Measurements from ENCODE around the gene TOX4. TPM values are rescaled to one million over a fixed set of nuclear protein-coding genes. Genes with fewer than 3 reads are reported as not detected.

Gene TOX4
- total and polyA plus RNA-seq, 2 of the 8 experiments (the other 6 are each of a cell fraction or from before 2014, with no cell fraction given) = 51.5 to 58.3 TPM

- no peak for TF ChIP-seq CHD7 (IDR thresholded peaks at IDR 0.05; ENCODE audit: insufficient replicate concordance, low read length)
- TF ChIP-seq SIN3A (conservative IDR thresholded peaks at IDR 0.05 in 1 of 2, IDR thresholded peaks at IDR 0.05 in 1 of 2; ENCODE audit: low read depth in 1 of 2, low read length in 2 of 2) = no peak
- no peak for TF ChIP-seq YY1 (IDR thresholded peaks at IDR 0.05; ENCODE audit: low read depth, low read length)
- no peak for TF ChIP-seq MAX (IDR thresholded peaks at IDR 0.05)
- no peak for TF ChIP-seq CTBP2 (IDR thresholded peaks at IDR 0.05; ENCODE audit: borderline replicate concordance, insufficient read depth, insufficient read length, low read length)
- no peak for TF ChIP-seq BCL11A (IDR thresholded peaks at IDR 0.05; ENCODE audit: low read depth in 2 of 2, low read length in 2 of 2)
- no peak for TF ChIP-seq ATF2 (IDR thresholded peaks at IDR 0.05; ENCODE audit: low read length)
Measured at GRCh38 chr14:21514341-21514740, 37.3 kb downstream of the TOX4 start (continued).
